Upper lobe of right lung (tissue), 1 donor: ENCODE measurements around the gene SMARCB1. TPM values are rescaled to one million over a fixed set of nuclear protein-coding genes. Genes with fewer than 3 reads are reported as not detected.

ENCODE experiments used
- ATAC-seq: fragments of 200-7000 bp; cut with Tn5 transposase; one replicate; pipeline ENCODE4 v1.9.1; 2020; ENCODE audit warnings: mild to moderate bottlenecking, moderate library complexity
- DNase-seq: peaks from one replicate; pipeline ENCODE4 v3.0.0-alpha.2; 2020
- H3K27ac ChIP-seq: fragments of 200-600 bp; one replicate; pipeline ENCODE4 v1.8.0; 2022
- H3K27me3 ChIP-seq: fragments of 200-600 bp; one replicate; pipeline ENCODE4 v1.8.0; 2022; ENCODE audit warnings: mild to moderate bottlenecking
- H3K36me3 ChIP-seq: fragments of 200-600 bp; one replicate; pipeline ENCODE4 v1.8.0; 2022
- H3K4me1 ChIP-seq: fragments of 200-600 bp; one replicate; pipeline ENCODE4 v1.8.0; 2022
- H3K4me3 ChIP-seq: fragments of 200-600 bp; one replicate; pipeline ENCODE4 v1.8.0; 2022; ENCODE audit warnings: mild to moderate bottlenecking
- H3K9me3 ChIP-seq: fragments of 200-600 bp; one replicate; pipeline ENCODE4 v1.8.0; 2022
- CTCF ChIP-seq: fragments of 200-600 bp; IDR thresholded peaks from one replicate; pipeline ENCODE4 v1.8.0; 2022; ENCODE audit warnings: antibody characterized with exemption
- intact Hi-C: fragments of 100-400 bp; cut with DNase I; formaldehyde crosslinking; loops from one replicate; pipeline ENCODE4 v1.11.0; 2022
- total RNA-seq: library from RNA; stranded (reverse); fragmentation: NEBNext Ultra II Directional; extraction: Animal tissue kit (Norgen Biotek cat#: 25700); gene quantifications from one replicate; pipeline ENCODE4 v1.2.1, GENCODE V29; 2021
- donor health status: DM: no; HTN: yes; CAD: no; lungs with severe emphysema.

SMARCB1 gene
- total RNA-seq, 1 donor from 2014 or later = 59.6 TPM

GRCh38 chr22:23801886-23802377 is 15.2 kb downstream of the SMARCB1 start:
- no peaks in the 10 kb centered on the region for H3K4me1 ChIP-seq
- intact Hi-C loops = no loop called here
- H3K9me3 ChIP-seq = no peaks in the 10 kb centered on the region
- no peaks in the 10 kb centered on the region for H3K27me3 ChIP-seq
- no peak for TF ChIP-seq CTCF
- peaks cover 86% of the 10 kb centered on the region for H3K36me3 ChIP-seq
- H3K4me3 ChIP-seq = no peak overlapping the region
- no peak overlapping the region for H3K27ac ChIP-seq
- no peak for ATAC-seq
- DNase-seq = no peak

GRCh38 chr22:23803001-23803819 is 16.4 kb downstream of the SMARCB1 start:
- Histone ChIP-seq H3K27ac (no peak overlapping the region), H3K4me1 (no peaks in the 10 kb centered on the region), H3K9me3 (no peaks in the 10 kb centered on the region), H3K4me3 (no peak overlapping the region), H3K36me3 (peaks cover 87% of the 10 kb centered on the region), H3K27me3 (no peaks in the 10 kb centered on the region)
- DNase-seq (no peak), ATAC-seq (no peak)
- intact Hi-C loops = no loop called here
- TF ChIP-seq CTCF = no peak

GRCh38 chr22:23804781-23805291 is 18.1 kb downstream of the SMARCB1 start:
- no peak overlapping the region for H3K27ac ChIP-seq
- intact Hi-C loops = no loop called here
- ATAC-seq = no peak
- peaks cover 77% of the 10 kb centered on the region for H3K36me3 ChIP-seq
- no peak for TF ChIP-seq CTCF
- DNase-seq = no peak
- H3K9me3 ChIP-seq = no peaks in the 10 kb centered on the region
- H3K27me3 ChIP-seq = no peaks in the 10 kb centered on the region
- no peaks in the 10 kb centered on the region for H3K4me1 ChIP-seq
- H3K4me3 ChIP-seq = no peak overlapping the region

GRCh38 chr22:23806837-23807236 is 20.1 kb downstream of the SMARCB1 start:
- DNase-seq (no peak), ATAC-seq (no peak)
- H3K36me3 ChIP-seq = peaks cover 76% of the 10 kb centered on the region
- no peaks in the 10 kb centered on the region for H3K27me3 ChIP-seq
- no peak for TF ChIP-seq CTCF
- H3K27ac ChIP-seq = no peak overlapping the region
- H3K4me1 ChIP-seq = no peaks in the 10 kb centered on the region
- H3K9me3 ChIP-seq = no peaks in the 10 kb centered on the region
- intact Hi-C loops = no loop called here
- H3K4me3 ChIP-seq = no peak overlapping the region

GRCh38 chr22:23812378-23812777 is 25.6 kb downstream of the SMARCB1 start:
- Histone ChIP-seq H3K9me3 (no peaks in the 10 kb centered on the region), H3K4me3 (no peak overlapping the region), H3K36me3 (peaks cover 56% of the 10 kb centered on the region), H3K27ac (no peak overlapping the region), H3K27me3 (no peaks in the 10 kb centered on the region), H3K4me1 (no peaks in the 10 kb centered on the region)
- intact Hi-C loops = no loop called here
- no peak for TF ChIP-seq CTCF
- no peak for DNase-seq
- ATAC-seq = no peak
